ENCODE results near the gene ZNF367.

The ZNF367 gene

GRCh38 chr9:96436456-96437126, 18.4 kb upstream of the ZNF367 start:
- DNase-seq (ENCODE audit: low read depth) = no peak

GRCh38 chr9:96436063-96436455, 17.9 kb upstream of the ZNF367 start:
- DNase-seq (ENCODE audit: low read depth) = no peak

- no peak for DNase-seq (ENCODE audit: low read depth)
These were observed 17.2 kb upstream of the ZNF367 start for GRCh38 chr9:96435345-96435744.

GRCh38 chr9:96430377-96430776, 12.2 kb upstream of the ZNF367 start:
- no peak for DNase-seq (ENCODE audit: low read depth)

DNA sequence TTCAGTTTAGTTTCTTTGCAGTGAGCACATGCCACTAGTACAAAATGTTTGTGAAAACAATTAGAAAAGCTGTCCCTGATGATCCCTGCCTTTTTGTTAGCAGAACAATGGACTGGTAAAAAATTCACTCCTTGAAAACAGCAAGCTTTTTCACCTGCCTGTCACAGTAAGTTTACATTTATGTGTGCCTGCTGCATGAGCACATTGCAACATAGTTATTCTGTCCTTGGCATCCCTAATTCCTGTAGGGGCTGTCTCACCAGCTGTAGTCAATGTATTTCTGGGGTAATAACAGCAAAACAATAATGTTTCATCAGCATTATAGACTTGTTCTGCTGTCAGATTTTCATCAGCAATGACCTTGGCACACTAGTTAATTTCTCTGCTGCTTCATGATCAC, 11.6 kb upstream of the ZNF367 start:
- DNase-seq (ENCODE audit: low read depth) = no peak

DNA sequence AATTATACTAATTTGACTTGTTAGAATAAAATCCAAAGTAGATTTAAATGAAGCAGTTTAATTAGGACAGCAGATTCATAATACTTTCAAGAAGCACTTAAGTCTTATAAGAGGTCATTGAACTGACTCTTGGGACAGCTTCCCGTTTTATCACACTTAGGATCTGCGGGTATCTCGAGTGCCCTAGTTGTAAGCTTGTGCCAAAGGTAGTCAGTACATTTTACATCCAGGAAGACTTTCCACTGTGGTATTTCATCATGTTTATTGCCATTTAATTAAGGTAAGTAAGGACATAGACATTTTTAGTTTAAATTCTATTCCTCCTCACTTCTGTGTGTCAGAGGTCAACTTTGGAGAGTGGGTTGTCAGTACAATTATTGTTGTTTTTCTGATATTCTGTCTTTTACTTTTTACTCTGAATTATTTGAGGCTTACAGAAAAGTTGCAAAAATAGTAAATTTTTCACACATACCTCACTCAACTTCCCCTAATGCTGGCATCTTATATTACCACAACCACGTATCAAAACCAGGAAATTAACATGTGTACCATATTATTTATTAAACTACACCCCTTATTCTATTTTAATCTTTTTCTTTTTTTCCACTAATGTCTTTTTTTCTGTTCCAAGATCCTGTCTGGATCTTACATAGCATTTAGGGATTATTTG, 7.5 kb upstream of the ZNF367 start:
- DNase-seq (ENCODE audit: low read depth) = no peak

DNA sequence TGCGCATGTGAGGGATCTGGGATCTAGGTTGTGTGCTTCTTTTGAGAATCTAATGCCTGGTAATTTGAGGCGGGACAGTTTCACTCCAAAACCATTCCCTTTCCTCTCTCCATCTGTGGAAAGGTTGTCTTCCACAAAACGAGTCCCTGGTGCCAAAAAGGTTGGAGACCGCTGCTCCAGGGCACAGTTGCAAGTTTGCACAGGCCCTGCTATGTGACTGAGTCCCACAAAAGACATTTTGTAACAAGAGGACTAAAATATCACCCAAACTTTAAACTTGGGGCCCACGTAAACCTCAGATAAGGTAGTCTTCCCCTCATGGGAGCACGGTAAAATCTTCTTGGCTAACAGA, 5.8 kb upstream of the ZNF367 start:
- no peak for DNase-seq (ENCODE audit: low read depth)

GRCh38 chr9:96423322-96423984, 5.3 kb upstream of the ZNF367 start:
- DNase-seq (ENCODE audit: low read depth) = no peak

GRCh38 chr9:96420468-96421219, 2.5 kb upstream of the ZNF367 start:
- DNase-seq (ENCODE audit: low read depth) = no peak

- no peak for DNase-seq (ENCODE audit: low read depth)
These were observed 1.5 kb upstream of the ZNF367 start for GRCh38 chr9:96419691-96419969.

- no peak for DNase-seq (ENCODE audit: low read depth)
These were observed 935 bp upstream of the ZNF367 start for GRCh38 chr9:96418920-96419690.

GRCh38 chr9:96417661-96418082, 498 bp downstream of the ZNF367 start:
- DNase-seq (ENCODE audit: low read depth) = peak; percentile 19

- peak; percentile 92 for DNase-seq (ENCODE audit: low read depth)
These were observed 1.1 kb downstream of the ZNF367 start for GRCh38 chr9:96417051-96417586.

GRCh38 chr9:96413302-96414221, 4.6 kb downstream of the ZNF367 start:
- DNase-seq (ENCODE audit: low read depth) = no peak

DNA sequence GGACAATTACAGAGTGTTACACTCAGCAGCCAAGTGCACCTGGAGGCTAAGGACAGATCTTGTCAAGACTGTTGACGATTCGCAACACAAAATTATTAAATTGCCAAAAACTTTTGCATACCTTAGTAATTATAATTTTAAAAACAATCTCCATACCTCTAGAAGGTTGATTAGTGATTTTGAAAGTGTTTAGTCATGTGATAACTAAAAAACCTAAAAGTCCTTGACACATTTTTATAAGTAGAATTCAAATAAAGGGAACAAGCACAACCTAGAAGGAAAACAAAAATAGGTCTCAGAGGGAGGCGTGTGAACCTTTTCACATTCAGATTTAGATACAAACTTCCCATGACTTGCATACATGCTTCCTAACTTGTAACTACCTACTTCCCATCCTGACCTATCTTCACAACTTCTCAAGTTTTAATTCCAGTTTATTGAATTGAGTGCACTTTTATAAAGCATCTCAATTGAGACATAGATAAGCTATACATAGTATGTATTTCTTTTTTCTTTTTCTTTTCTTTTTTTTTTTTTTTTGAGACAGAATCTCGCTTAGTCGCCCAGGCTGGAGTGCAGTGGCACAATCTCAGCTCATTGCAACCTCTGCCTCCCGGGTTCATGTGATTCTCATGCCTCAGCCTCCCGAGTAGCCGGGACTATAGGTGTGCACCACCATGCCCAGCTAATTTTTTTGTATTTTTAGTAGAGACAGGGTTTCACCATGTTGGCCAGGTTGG, 5.8 kb downstream of the ZNF367 start:
- no peak for DNase-seq (ENCODE audit: low read depth)

GRCh38 chr9:96411129-96411838, 6.9 kb downstream of the ZNF367 start:
- DNase-seq (ENCODE audit: low read depth) = no peak

- DNase-seq (ENCODE audit: low read depth) = no peak
These were observed 9.5 kb downstream of the ZNF367 start for GRCh38 chr9:96408409-96409280.

DNA sequence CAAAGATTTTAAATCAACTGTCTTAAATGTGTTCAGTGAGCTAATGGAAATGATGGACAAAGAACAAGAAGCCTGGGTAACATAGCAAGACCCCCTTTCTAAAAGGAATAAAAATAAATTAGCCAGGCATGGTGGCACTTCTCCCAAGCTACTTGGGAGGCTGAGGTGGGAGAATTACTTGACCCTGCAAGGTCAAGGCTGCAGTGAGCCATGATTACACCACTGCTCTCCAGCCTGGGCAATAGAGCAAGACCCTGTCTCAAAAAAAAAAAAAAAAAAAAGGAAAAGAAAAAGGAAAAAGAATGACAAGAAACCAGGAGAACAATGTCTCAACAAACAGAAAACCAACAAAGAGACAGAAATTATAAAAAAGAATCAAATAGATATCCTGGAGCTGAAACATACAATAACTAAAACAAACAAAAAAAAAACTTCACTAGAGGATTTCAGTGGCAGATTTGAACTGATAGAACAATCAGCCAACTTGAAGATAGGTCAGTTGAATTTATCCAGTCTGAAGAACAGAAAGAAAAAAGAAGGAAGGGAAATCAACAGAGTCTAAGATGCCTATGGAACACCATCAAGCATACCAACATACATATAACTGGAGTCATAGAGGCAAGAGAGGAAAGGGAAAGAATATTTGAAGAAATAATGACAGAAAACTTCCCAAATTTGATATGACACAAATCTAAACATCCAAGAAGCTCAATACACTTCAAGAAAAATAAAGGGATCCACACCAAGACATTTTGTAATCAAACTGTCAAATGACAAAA, 17.8 kb downstream of the ZNF367 start:
- no peak for DNase-seq (ENCODE audit: low read depth)
